GM12891 (cell line): ENCODE data around the gene TMEM245.

Experiments
- DNase-seq: peaks from one replicate; pipeline ENCODE4 v3.0.0; 2011; ENCODE audit warnings: low spot score; ENCODE audit not compliant: insufficient read length
- FAIRE-seq: peaks from 2 replicates; lab custom pipeline; 2011; peaks lifted over from hg19 to GRCh38; lab: Jason Lieb, UNC
- PAX5 ChIP-seq: IDR thresholded peaks from 2 replicates; pipeline ENCODE4 v1.6.1; 2011; ENCODE audit warnings: low read length, moderate library complexity, mild to moderate bottlenecking; ENCODE audit not compliant: insufficient read depth, severe bottlenecking
- POLR2A ChIP-seq: IDR thresholded peaks from 2 replicates; pipeline ENCODE4 v1.6.1; 2011; ENCODE audit warnings: low read depth, low read length, control low read depth
- POLR2AphosphoS5 ChIP-seq: IDR thresholded peaks from 2 replicates; pipeline ENCODE4 v1.6.1; 2011; ENCODE audit warnings: low read depth, low read length, control low read depth
- POU2F2 ChIP-seq: IDR thresholded peaks from 2 replicates; pipeline ENCODE4 v1.6.1; 2011; ENCODE audit warnings: low read depth, mild to moderate bottlenecking, control low read depth, low read length, moderate library complexity
- SPI1 ChIP-seq: IDR thresholded peaks from 2 replicates; pipeline ENCODE4 v1.6.1; 2011; ENCODE audit warnings: low read depth, low read length, control low read depth
- TAF1 ChIP-seq: IDR thresholded peaks from 2 replicates; pipeline ENCODE4 v1.6.1; 2011; ENCODE audit warnings: low read depth, low read length, control low read depth

The TMEM245 gene

DNA sequence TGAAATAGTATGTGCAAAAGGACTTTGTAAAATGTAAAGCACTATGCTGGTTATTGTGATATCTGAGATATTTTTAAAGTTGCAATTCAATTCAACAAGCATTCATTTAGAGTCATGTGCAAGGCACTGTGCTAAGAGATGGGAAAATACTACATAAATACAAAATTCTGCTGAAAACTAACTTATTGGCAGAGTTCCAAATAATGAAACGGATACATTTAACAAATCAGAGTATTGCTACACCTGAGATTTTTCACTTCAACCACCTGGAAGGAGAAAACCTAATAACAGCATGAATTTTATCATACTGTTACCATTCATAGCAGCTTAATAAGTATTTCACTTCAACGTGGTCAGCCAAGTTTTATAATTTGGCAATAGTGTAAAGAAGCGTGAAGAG lies 100.3 kb downstream of the TMEM245 start:
- DNase-seq (no peak), FAIRE-seq (no peak)
- no peak for TF ChIP-seq POLR2A
- no peak for TF ChIP-seq SPI1
- TF ChIP-seq TAF1, result no peak
- no peak for TF ChIP-seq POLR2AphosphoS5
- no peak for TF ChIP-seq PAX5
- no peak for TF ChIP-seq POU2F2

DNA sequence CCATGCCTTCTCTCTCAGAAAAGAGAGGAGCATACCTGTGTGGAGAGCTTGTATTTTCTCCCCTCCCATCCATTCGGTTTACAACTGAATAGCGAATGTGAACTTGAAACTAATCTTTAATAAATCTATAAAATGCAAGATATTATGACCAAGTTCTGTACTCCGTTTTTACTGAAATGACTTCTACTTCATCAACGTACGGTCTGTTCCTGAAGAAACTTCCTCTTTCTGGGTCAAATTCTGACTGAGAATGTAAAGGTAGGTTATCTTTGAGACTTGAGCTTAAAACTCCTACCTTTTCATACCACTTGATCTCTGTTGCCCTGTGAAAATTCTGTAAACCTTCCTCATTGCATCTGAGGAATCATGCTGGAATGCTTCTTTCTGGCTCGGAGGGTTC lies 102.3 kb downstream of the TMEM245 start:
- FAIRE-seq, result peak; percentile 26
- peak; percentile 24 for DNase-seq
- no peak for TF ChIP-seq TAF1
- TF ChIP-seq POU2F2, result no peak
- TF ChIP-seq SPI1, result no peak
- TF ChIP-seq PAX5, result no peak
- no peak for TF ChIP-seq POLR2A
- TF ChIP-seq POLR2AphosphoS5, result no peak

DNA sequence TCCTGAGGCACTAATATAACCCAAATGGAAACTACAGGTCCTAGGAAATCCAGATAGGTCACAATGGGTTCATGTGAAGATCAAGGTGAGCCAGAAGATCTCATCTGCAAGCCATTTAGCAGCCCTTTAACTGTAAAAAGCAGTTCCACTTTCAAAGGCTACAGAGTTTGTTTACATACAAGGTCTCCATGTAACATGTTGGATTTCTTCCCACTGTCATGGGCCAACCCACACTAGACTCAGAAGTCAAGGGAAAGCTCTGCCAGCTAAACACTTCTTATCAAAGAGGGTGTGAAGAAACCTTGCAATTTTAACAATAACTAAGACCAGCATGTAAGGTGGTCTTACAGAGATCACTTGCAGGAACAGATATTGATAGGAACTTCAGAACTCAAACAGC lies 102.7 kb downstream of the TMEM245 start:
- DNase-seq (no peak), FAIRE-seq (no peak)
- no peak for TF ChIP-seq POU2F2
- TF ChIP-seq POLR2AphosphoS5, result no peak
- no peak for TF ChIP-seq POLR2A
- TF ChIP-seq TAF1, result no peak
- TF ChIP-seq SPI1, result no peak
- no peak for TF ChIP-seq PAX5

DNA sequence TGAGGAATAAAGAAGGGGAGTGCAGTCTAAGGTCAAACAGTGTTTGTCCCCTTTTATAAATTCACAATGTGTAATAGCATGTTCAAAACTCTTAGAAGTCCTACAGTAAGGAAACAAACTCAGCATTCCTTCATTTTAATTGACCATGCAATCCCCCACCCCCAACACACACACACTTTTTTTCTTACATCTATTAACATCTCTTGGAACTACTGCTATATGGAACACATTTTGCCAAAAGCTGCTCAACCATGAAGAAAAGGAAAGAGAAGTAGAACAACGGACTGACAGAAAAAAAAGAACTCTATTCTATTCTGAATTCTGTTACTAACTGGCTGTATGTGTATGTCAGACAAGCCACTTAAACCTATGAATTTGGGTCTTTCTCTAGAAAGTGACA lies 103.6 kb downstream of the TMEM245 start:
- DNase-seq (no peak), FAIRE-seq (no peak)
- no peak for TF ChIP-seq TAF1
- no peak for TF ChIP-seq POLR2AphosphoS5
- no peak for TF ChIP-seq POLR2A
- no peak for TF ChIP-seq SPI1
- TF ChIP-seq POU2F2, result no peak
- no peak for TF ChIP-seq PAX5

DNA sequence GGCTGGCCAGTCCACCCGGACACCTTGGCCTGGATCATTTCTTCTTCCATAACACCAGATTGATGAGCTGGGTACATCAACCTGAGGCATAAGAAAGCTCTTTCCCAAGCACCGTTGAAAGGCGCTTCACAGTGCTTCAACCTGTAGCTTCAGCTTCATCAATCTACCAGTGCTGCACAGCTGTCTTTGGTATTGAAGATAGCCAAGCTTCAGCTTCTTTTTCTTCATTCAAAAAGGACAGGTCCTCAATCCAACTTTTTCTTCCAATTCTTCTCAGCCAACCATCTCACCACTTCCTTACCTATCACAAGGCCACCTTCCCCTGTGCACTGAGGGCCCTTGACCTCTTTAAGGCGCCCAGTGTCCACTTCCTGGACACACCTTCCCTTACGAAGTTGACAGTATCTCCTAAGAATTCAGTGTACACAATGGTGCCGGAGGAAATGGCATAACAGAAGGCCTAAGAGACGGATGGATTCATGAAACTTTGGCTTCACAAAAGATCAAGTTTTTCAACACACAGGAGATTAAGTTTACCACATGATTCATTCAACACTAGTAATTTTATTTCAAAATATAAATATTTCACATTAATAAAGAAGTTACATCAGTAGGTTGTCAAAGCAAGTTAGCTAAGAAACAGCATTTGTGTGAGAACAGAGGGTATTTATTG lies 105.0 kb downstream of the TMEM245 start:
- FAIRE-seq (no peak), DNase-seq (no peak)
- TF ChIP-seq SPI1 (no peak), PAX5 (no peak), TAF1 (no peak), POLR2AphosphoS5 (no peak), POLR2A (no peak)

DNA sequence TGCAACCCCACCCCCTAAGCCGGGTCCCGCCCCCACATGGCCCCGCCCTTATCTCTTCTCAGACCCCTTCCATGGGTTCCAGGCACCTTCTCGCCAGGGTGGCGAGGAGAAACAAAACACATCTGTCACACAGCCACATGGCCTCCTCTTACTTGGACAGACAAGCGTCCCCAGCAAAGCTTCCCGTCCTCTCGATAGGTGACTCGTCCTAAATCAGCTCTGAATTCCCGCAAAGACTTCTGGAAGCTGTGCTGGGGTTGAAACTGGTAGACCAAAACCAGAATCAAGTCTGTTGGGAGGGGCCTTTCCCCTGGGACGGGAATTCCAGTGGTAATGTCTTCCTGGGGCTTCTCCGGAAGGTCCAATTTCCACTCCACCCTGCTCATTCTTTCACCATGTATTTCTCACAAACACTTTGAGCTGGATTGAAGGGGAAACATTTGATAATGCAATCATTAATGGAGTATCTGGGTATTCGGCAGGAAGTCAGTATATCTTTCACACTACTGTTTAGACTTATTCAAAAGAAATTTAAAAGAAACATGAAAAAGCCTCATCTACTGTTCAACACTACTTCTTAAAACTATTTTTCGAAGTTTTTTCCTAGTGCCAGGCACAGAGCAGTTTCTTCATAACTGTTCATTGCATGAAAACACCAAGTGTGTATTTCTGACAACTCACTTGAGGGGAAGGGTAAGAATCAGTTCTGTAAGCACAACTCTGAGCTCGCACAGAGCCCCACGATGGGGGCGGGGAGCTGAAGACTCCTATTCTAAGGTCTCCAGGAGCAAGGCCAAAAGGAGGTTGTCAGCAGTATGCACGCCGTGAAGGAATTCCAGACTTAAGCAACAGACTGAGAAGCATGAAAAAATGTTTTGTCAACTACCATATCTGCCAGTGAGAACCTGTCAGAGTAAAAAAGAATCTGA lies 105.8 kb downstream of the TMEM245 start:
- DNase-seq (no peak), FAIRE-seq (no peak)
- no peak for TF ChIP-seq TAF1
- TF ChIP-seq POLR2AphosphoS5, result 0 out of 2 replicates have a peak, but pooled peaks have one; percentile 0

DNA sequence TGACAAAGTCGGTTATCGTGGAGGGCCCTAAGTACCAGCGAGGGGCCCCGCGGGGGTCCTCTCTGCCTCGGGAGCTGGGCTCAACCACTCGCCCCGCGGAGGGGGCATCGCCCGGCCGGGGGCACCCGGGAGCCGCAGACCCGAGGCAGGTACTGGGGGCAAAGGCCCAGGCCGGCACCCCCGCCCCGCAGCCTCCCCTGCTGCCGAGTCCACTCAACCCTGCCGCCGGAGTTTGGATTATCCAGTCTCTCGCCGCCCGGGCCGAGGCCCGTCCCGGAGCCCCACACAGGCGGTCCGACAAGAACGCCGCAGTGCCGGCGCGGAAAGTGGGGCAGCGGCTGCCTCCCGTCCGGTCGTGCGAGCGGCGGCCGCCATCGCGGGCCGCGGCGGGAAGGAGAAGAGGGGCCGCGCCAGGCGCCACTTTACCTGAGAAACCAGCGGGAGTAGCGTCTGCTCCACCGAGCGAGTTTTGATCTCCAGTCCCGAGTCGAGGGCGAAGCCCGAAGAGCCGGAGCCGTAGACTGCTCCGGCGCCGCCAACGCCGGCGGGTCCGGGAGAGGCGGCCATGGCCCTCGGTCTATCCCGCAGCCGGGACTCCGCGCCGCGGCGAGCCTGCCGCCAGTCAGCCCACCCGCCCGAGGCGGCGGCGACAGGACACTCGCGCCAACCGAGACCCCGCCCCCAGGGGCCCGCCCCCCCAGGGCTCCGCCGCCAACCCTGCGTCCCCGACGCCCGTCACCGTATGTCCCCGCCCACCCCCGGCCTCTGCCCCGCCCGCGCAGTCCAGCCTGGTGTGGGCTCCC lies 106.7 kb downstream of the TMEM245 start, which contains the start of gene CTNNAL1:
Gene CTNNAL1 (minus strand): TSS at position 624 of the 803 bp plus-strand sequence. CDS start 57 bp downstream, at position 567.
- peak; percentile 80 for FAIRE-seq
- DNase-seq, result peak; percentile 75
- TF ChIP-seq POLR2A (0 out of 2 replicates have a peak, but pooled peaks have one; percentile 52), POU2F2 (no peak), POLR2AphosphoS5 (0 out of 2 replicates have a peak, but pooled peaks have one; percentile 27)

DNA sequence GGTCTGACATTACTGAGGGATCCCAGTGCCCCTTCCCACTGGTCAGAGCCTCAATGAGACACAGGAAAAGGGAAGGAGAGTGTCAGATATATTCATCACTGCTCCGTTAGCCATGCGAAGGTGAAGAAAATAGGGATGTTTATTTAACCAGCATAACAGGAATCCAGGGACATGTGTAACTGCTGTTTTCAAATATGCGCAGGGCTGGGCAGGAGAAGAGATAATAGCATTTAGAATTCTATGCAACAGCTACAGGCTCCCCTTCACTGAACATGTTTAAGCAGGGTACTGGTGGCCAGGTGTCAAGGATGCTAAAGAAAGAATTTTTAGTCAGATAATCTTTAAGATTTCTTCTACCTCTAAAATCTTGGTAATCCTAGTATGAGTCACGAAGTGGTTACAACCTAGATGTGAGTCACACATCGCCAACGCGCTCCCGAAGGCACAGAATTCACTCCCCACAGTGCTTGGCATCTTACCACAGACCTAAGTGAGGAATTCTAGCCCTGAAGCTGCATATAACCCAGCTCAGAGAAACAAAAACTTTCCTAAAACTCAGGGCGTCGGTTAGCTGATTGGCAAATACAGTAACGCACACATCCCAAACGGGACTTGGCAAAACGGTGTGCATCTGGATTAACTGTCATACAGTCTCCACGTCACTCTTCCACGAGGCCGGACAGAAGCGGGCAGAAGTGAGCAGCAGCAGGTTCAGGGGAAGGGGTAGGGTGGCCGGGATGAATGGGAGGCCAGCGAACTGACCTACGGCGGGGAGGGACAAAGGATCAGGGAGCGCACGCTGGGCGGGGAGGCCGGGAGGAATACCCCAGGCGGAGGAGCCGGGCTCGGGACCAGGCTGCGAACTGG lies 107.5 kb downstream of the TMEM245 start:
- FAIRE-seq, result peak; percentile 76
- TF ChIP-seq POU2F2 (no peak), POLR2A (no peak), TAF1 (no peak), PAX5 (no peak), SPI1 (no peak), POLR2AphosphoS5 (no peak)
- peak; percentile 27 for DNase-seq
